IPS DF 4.7 (cell line): Measurements from ENCODE around the gene ASB13.
A peak's percentile ranks its signal among the peaks of the same experiment; 100 is the strongest.

Experiments
- DNase-seq: peaks from one replicate; pipeline ENCODE4 v3.0.0-alpha.2; 2013; ENCODE audit warnings: low spot score; ENCODE audit errors: extremely low read depth

ASB13 gene

GRCh38 chr10:5666008-5666840 lies at the start of gene ASB13:
Gene ASB13 (minus strand): TSS chr10:5666595. CDS start chr10:5666551, 44 bp downstream.
- no peak for DNase-seq

- no peak for DNase-seq
These were observed 45.2 kb upstream of the ASB13 start for GRCh38 chr10:5711642-5712041.

- DNase-seq = no peak
These were observed 44.5 kb upstream of the ASB13 start for GRCh38 chr10:5710859-5711258.

- no peak for DNase-seq
These were observed 43.5 kb upstream of the ASB13 start for GRCh38 chr10:5709865-5710264.

GRCh38 chr10:5708356-5708755 lies 42.0 kb upstream of the ASB13 start:
- DNase-seq = no peak

- no peak for DNase-seq
These were observed 31.7 kb upstream of the ASB13 start for GRCh38 chr10:5698062-5698461.

- DNase-seq = no peak
These were observed 30.9 kb upstream of the ASB13 start for GRCh38 chr10:5697342-5697741.

- no peak for DNase-seq
These were observed 28.2 kb upstream of the ASB13 start for GRCh38 chr10:5694573-5694972.

- no peak for DNase-seq
These were observed 26.3 kb upstream of the ASB13 start for GRCh38 chr10:5692461-5693358.

GRCh38 chr10:5691786-5692185 lies 25.4 kb upstream of the ASB13 start:
- DNase-seq = no peak

GRCh38 chr10:5688587-5688986 lies 22.2 kb upstream of the ASB13 start:
- no peak for DNase-seq

- DNase-seq = no peak
These were observed 19.4 kb upstream of the ASB13 start for GRCh38 chr10:5685764-5686240.

- no peak for DNase-seq
These were observed 18.8 kb upstream of the ASB13 start for GRCh38 chr10:5684971-5685763.

- peak; percentile 94 for DNase-seq
These were observed 18.0 kb upstream of the ASB13 start, which contains the start of gene TASOR2 for GRCh38 chr10:5684318-5684970. Gene TASOR2 (plus strand): TSS chr10:5684838. CDS start chr10:5720643, 35,805 bp downstream.

- DNase-seq = no peak
These were observed 16.7 kb upstream of the ASB13 start for GRCh38 chr10:5683065-5683464.

- DNase-seq = no peak
These were observed 15.5 kb upstream of the ASB13 start for GRCh38 chr10:5681930-5682329.

GRCh38 chr10:5679606-5680005 lies 13.2 kb upstream of the ASB13 start:
- no peak for DNase-seq

GRCh38 chr10:5679037-5679435 lies 12.6 kb upstream of the ASB13 start:
- DNase-seq = no peak

GRCh38 chr10:5678397-5679036 lies 12.1 kb upstream of the ASB13 start:
- no peak for DNase-seq

GRCh38 chr10:5670662-5671375 lies 4.4 kb upstream of the ASB13 start:
- no peak for DNase-seq
